ENCODE results near the gene MYO5A. TPM values are rescaled to one million over a fixed set of nuclear protein-coding genes. Genes with fewer than 3 reads are reported as not detected.

Gene MYO5A
- total and polyA plus RNA-seq, 9 of the 15 experiments (the other 6 are each of a cell fraction or from before 2014, with no cell fraction given), result 0.03 to 0.82 (median 0.40) TPM

GRCh38 chr15:52291204-52291603 is 237.5 kb downstream of the MYO5A start (continued):
- TF ChIP-seq, protein P1, sequence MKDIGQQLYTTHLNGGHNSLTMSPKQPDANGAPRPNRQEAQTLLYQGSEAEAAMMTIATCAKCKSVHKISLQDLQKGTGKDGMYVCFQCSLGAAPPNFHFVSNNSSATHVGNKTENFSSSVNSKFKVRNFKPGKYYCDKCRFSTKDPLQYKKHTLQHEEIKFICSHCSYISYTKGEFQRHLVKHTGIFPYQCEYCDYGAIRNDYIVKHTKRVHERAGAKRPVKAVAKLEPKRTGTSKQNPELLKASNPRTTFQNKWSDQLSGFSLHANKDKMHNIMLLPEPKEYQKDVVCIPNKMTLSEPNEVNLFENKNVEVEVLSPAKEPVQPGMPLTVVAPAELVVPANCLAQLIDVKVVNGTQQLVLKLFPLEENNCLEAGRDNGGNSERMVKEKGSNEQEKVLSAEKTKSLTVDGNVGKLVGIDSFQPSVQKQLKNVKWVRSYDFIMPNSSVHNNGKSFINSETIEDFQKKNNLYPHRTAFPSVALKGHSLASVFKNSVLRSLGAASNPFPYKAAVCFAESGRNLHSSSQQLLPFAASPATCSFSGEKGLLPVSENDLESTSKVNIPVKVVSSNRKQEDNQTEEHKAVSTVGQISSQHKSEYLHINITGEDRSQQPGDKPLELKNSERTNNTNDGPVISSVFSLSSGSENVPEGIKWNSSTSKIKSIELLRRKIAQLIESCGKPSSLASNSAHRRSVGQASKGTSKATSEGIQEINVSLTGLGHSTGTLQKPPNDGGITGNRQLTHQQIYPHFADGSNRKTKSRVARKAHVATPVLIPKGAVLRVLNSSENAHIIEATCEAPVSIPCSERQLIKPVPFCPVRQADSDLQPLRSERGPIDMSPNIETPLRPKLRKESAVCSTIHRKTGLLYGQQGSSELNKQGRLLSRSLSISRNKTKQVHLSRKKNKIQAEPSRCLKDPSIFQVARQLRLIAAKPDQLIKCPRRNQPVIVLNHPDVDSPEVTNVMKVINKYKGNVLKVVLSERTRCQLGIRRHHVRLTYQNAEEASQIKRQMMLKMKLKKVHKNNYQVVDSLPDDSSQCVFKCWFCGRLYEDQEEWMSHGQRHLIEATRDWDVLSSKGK (CRISPR knock-in tag; IDR thresholded peaks at IDR 0.05), result no peak
- TF ChIP-seq ZFP36 (IDR thresholded peaks at IDR 0.05; ENCODE audit: low read depth, low read length, partially characterized antibody) (no peak), ZNF121 (CRISPR knock-in tag; conservative IDR thresholded peaks at IDR 0.05) (no peak), STAG1 (CRISPR knock-in tag; IDR thresholded peaks at IDR 0.05; ENCODE audit: borderline replicate concordance) (no peak), ZNF184 (CRISPR knock-in tag; IDR thresholded peaks at IDR 0.05) (no peak), SP1 (CRISPR knock-in tag; IDR thresholded peaks at IDR 0.05) (no peak), STAT5B (CRISPR knock-in tag; IDR thresholded peaks at IDR 0.05) (no peak)
- TF ChIP-seq, protein P2, sequence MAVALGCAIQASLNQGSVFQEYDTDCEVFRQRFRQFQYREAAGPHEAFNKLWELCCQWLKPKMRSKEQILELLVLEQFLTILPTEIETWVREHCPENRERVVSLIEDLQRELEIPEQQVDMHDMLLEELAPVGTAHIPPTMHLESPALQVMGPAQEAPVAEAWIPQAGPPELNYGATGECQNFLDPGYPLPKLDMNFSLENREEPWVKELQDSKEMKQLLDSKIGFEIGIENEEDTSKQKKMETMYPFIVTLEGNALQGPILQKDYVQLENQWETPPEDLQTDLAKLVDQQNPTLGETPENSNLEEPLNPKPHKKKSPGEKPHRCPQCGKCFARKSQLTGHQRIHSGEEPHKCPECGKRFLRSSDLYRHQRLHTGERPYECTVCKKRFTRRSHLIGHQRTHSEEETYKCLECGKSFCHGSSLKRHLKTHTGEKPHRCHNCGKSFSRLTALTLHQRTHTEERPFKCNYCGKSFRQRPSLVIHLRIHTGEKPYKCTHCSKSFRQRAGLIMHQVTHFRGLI (CRISPR knock-in tag; IDR thresholded peaks at IDR 0.05), result no peak

Data from K562 (cell line).